Keratinocyte (primary cell): ENCODE measurements around the gene SIRPG. TPM values are rescaled to one million over a fixed set of nuclear protein-coding genes. Genes with fewer than 3 reads are reported as not detected.

Source experiments
- DNase-seq: peaks from one replicate; pipeline ENCODE4 v3.0.0-alpha.2; 2011; ENCODE audit warnings: low read depth, missing footprints, low spot score
- FAIRE-seq: peaks from 2 replicates; lab custom pipeline; 2011; peaks lifted over from hg19 to GRCh38; lab: Jason Lieb, UNC
- H2AFZ ChIP-seq: 2 replicates; pipeline ENCODE4 v1.6.0; 2012; ENCODE audit warnings: low read length, control low read depth, inconsistent platforms; ENCODE audit not compliant: control insufficient read depth
- H3K27ac ChIP-seq: 2 replicates; pipeline ENCODE4 v1.5.1; 2011; ENCODE audit warnings: low read length; ENCODE audit not compliant: control insufficient read depth, insufficient read depth
- H3K27me3 ChIP-seq: 3 replicates; pipeline ENCODE4 v1.6.0; 2011; ENCODE audit warnings: low read length; ENCODE audit not compliant: control insufficient read depth, insufficient read depth; ENCODE audit errors: extremely low read depth
- H3K36me3 ChIP-seq, 2 experiments: 2 replicates in 1 of 2; 3 replicates in 1 of 2; pipeline ENCODE4 v1.5.1; 2011; ENCODE audit warnings: low read length in 2 of 2, mild to moderate bottlenecking in 1 of 2; ENCODE audit not compliant: control insufficient read depth in 2 of 2, insufficient read depth in 2 of 2; ENCODE audit errors: extremely low read depth in 1 of 2
- H3K4me1 ChIP-seq: 3 replicates; pipeline ENCODE4 v1.5.1; 2011; ENCODE audit warnings: low read length; ENCODE audit not compliant: control insufficient read depth, insufficient read depth; ENCODE audit errors: extremely low read depth
- H3K4me2 ChIP-seq: 3 replicates; pipeline ENCODE4 v1.6.0; 2011; ENCODE audit warnings: low read depth, low read length; ENCODE audit not compliant: control insufficient read depth, insufficient read depth; ENCODE audit errors: extremely low read depth
- H3K4me3 ChIP-seq, 3 experiments: fragments of 200-600 bp in 1 of 3; sonication (generic) in 1 of 3; 2 replicates in 2 of 3; 3 replicates in 1 of 3; pipeline ENCODE4 v1.5.1; 2011 to 2016; ENCODE audit warnings: low read length in 3 of 3, mild to moderate bottlenecking in 3 of 3, control low read depth in 2 of 3, inconsistent platforms in 1 of 3, low read depth in 1 of 3, mixed read lengths in 1 of 3, mixed run types in 1 of 3, moderate library complexity in 1 of 3; ENCODE audit not compliant: control insufficient read depth in 2 of 3, insufficient read depth in 2 of 3; ENCODE audit errors: extremely low read depth in 1 of 3
- H3K79me2 ChIP-seq: 2 replicates; pipeline ENCODE4 v1.6.0; 2012; ENCODE audit warnings: low read length; ENCODE audit not compliant: control insufficient read depth, insufficient read depth
- H3K9ac ChIP-seq: 3 replicates; pipeline ENCODE4 v1.6.0; 2011; ENCODE audit warnings: low read length; ENCODE audit not compliant: control insufficient read depth, insufficient read depth; ENCODE audit errors: extremely low read depth
- H3K9me1 ChIP-seq: 3 replicates; pipeline ENCODE4 v1.6.0; 2011; ENCODE audit warnings: low read length; ENCODE audit not compliant: control insufficient read depth, insufficient read depth; ENCODE audit errors: extremely low read depth
- H3K9me3 ChIP-seq: 2 replicates; pipeline ENCODE4 v1.5.1; 2012; ENCODE audit warnings: low read depth, low read length; ENCODE audit not compliant: control insufficient read depth
- H4K20me1 ChIP-seq: 3 replicates; pipeline ENCODE4 v1.6.0; 2011; ENCODE audit warnings: low read length; ENCODE audit not compliant: control insufficient read depth, insufficient read depth; ENCODE audit errors: extremely low read depth
- EZH2 ChIP-seq: IDR thresholded peaks from one replicate; pipeline ENCODE4 v1.6.1; 2012; ENCODE audit warnings: inconsistent platforms, mild to moderate bottlenecking, low read length, moderate library complexity
- dilution Hi-C: fragments of 300-500 bp; cut with MboI; formaldehyde crosslinking; loops from one replicate; pipeline ENCODE4 v1.7.0; 2020; ENCODE audit warnings: low sequenced_read_pairs; ENCODE audit not compliant: extremely low pct_ligation_motif_present
- polyA plus RNA-seq, 5 experiments: library from polyadenylated mRNA; depleted of rRNA in 3 of 5; stranded (reverse) in 3 of 5; stranded (forward) in 1 of 5; unstranded in 1 of 5; fragments of >200 nt; gene quantifications; 1 replicate in 1 of 5; 2 replicates in 3 of 5; 3 replicates in 1 of 5; pipeline versions ENCODE4 v1.2.1 to v1.2.3, GENCODE V29; 2011 to 2012; ENCODE audit warnings: missing spikeins in 2 of 5, low read depth in 1 of 5, low replicate concordance in 1 of 5
- TF ChIP-seq, protein P1 (sequence below), 3 experiments: IDR thresholded peaks in 1 of 3; conservative IDR thresholded peaks in 1 of 3; optimal IDR thresholded peaks in 1 of 3; 2 replicates in 2 of 3; 3 replicates in 1 of 3; pipeline versions ENCODE3 to v1.5.1; 2011; ENCODE audit warnings: low read length in 3 of 3, mild to moderate bottlenecking in 3 of 3, moderate library complexity in 2 of 3, control low read depth in 1 of 3, inconsistent platforms in 1 of 3; ENCODE audit not compliant: insufficient read depth in 2 of 3; ENCODE audit errors: extremely low read depth in 1 of 3

SIRPG gene
- polyA plus RNA-seq, 1 donor (not counting 4 experiments of a cell fraction or from before 2014, with no cell fraction given): not detected

DNA sequence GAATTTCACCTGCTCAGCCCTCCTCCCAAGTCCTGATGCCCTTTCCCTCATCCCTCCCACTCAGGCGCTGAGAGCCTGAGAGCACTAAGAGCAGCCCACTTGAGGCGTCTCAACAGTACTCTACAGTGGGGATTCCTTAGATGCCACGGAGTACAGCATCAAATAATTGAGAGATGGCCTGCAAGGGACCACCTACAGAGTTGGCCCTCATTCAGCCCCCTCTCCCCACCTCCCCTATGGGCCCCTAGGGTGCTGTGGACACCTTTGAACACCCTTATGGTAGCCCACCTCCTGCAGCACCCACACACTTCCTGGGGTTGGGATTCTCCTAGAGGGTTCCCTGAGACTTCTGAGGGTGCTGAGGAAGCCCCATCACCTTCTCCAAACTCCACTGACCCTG is 37.1 kb upstream of the SIRPG start:
- Histone ChIP-seq H4K20me1 (no peaks in the 10 kb centered on the region), H3K36me3 (no peaks in the 10 kb centered on the region), H3K27ac (no peak overlapping the region), H3K9me3 (no peaks in the 10 kb centered on the region), H3K9ac (no peak overlapping the region), H3K27me3 (peaks cover 18% of the 10 kb centered on the region), H3K4me2 (no peak overlapping the region), H2AFZ (no peak overlapping the region), H3K9me1 (no peaks in the 10 kb centered on the region), H3K4me3 (no peak overlapping the region), H3K4me1 (no peaks in the 10 kb centered on the region), H3K79me2 (no peaks in the 10 kb centered on the region)
- FAIRE-seq: no peak
- TF ChIP-seq, protein P1, sequence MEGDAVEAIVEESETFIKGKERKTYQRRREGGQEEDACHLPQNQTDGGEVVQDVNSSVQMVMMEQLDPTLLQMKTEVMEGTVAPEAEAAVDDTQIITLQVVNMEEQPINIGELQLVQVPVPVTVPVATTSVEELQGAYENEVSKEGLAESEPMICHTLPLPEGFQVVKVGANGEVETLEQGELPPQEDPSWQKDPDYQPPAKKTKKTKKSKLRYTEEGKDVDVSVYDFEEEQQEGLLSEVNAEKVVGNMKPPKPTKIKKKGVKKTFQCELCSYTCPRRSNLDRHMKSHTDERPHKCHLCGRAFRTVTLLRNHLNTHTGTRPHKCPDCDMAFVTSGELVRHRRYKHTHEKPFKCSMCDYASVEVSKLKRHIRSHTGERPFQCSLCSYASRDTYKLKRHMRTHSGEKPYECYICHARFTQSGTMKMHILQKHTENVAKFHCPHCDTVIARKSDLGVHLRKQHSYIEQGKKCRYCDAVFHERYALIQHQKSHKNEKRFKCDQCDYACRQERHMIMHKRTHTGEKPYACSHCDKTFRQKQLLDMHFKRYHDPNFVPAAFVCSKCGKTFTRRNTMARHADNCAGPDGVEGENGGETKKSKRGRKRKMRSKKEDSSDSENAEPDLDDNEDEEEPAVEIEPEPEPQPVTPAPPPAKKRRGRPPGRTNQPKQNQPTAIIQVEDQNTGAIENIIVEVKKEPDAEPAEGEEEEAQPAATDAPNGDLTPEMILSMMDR (optimal IDR thresholded peaks at IDR 0.05 in 1 of 3, IDR thresholded peaks at IDR 0.05 in 1 of 3, conservative IDR thresholded peaks at IDR 0.05 in 1 of 3; ENCODE audit: extremely low read depth in 1 of 3, insufficient read depth in 2 of 3, low read length in 3 of 3): no peak
- no peak for TF ChIP-seq EZH2
- dilution Hi-C loops: no loop called here
- DNase-seq: no peak

DNA sequence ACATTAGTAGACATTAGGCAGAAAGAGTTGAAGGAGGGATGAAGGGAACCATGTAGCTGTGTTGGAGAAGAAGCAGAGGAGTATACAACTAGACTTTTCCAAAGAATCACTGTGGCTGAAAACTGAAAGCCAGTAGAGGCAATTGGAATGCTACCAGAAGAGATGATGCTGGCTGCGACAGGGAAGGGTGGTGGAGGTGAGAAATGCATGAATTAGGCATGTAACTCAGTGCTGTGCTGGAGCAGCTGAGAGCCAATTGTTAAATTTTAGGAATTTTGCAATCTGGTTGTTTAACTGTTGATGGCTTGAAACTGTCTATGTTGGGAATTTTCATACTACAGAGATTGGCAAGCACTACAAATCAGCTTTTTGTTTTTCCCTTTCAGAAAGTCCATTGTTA is 35.8 kb upstream of the SIRPG start:
- Histone ChIP-seq H3K27ac (no peak overlapping the region), H3K27me3 (peaks cover 18% of the 10 kb centered on the region), H3K79me2 (no peaks in the 10 kb centered on the region), H3K4me2 (no peak overlapping the region), H3K4me3 (no peak overlapping the region), H3K9ac (no peak overlapping the region), H2AFZ (no peak overlapping the region), H3K9me3 (no peaks in the 10 kb centered on the region), H4K20me1 (no peaks in the 10 kb centered on the region), H3K9me1 (no peaks in the 10 kb centered on the region), H3K36me3 (no peaks in the 10 kb centered on the region), H3K4me1 (no peaks in the 10 kb centered on the region)
- no peak for TF ChIP-seq EZH2
- TF ChIP-seq, protein P1 (optimal IDR thresholded peaks at IDR 0.05 in 1 of 3, IDR thresholded peaks at IDR 0.05 in 1 of 3, conservative IDR thresholded peaks at IDR 0.05 in 1 of 3; ENCODE audit: extremely low read depth in 1 of 3, insufficient read depth in 2 of 3, low read length in 3 of 3): no peak
- DNase-seq (no peak), FAIRE-seq (no peak)
- dilution Hi-C loops: no loop called here
